ENCODE measurements around the gene SATB2. TPM values are rescaled to one million over a fixed set of nuclear protein-coding genes. Genes with fewer than 3 reads are reported as not detected.

The SATB2 gene
- total RNA-seq = 0.07 and 0.14 TPM in 2 replicates

GRCh38 chr2:199457147-199458008 is at the start of gene SATB2:
SATB2 (minus strand) TSS chr2:199457939; CDS start chr2:199456037, 1,902 bp downstream.
- intact Hi-C loops (cut with micrococcal nuclease) = loop anchor here (2.0 to 5.0 kb wide), 2 partner anchors 13 to 1145 kb away; no protein-coding TSS in a partner anchor

- intact Hi-C loops (cut with micrococcal nuclease) = no loop called here
Observed at GRCh38 chr2:199505755-199506403, 48.1 kb upstream of the SATB2 start.

- intact Hi-C loops (cut with micrococcal nuclease) = no loop called here
Observed at GRCh38 chr2:199503148-199503547, 45.4 kb upstream of the SATB2 start.

- intact Hi-C loops (cut with micrococcal nuclease) = no loop called here
Observed at GRCh38 chr2:199499005-199499404, 41.3 kb upstream of the SATB2 start.

- intact Hi-C loops (cut with micrococcal nuclease) = no loop called here
Observed at GRCh38 chr2:199495147-199495546, 37.4 kb upstream of the SATB2 start.

GRCh38 chr2:199490049-199490448 is 32.3 kb upstream of the SATB2 start:
- intact Hi-C loops (cut with micrococcal nuclease) = no loop called here

GRCh38 chr2:199488772-199489400 is 31.1 kb upstream of the SATB2 start:
- intact Hi-C loops (cut with micrococcal nuclease) = loop anchor here (1.0 kb wide), 1 partner anchor 1175 kb away; no protein-coding TSS in a partner anchor

- intact Hi-C loops (cut with micrococcal nuclease) = no loop called here
Observed at GRCh38 chr2:199485732-199486335, 28.1 kb upstream of the SATB2 start.

GRCh38 chr2:199484927-199485326 is 27.2 kb upstream of the SATB2 start:
- intact Hi-C loops (cut with micrococcal nuclease) = no loop called here

GRCh38 chr2:199480966-199481365 is 23.2 kb upstream of the SATB2 start:
- intact Hi-C loops (cut with micrococcal nuclease) = no loop called here

- intact Hi-C loops (cut with micrococcal nuclease) = no loop called here
Observed at GRCh38 chr2:199477277-199477834, 19.6 kb upstream of the SATB2 start.

- intact Hi-C loops (cut with micrococcal nuclease) = loop anchor here (2.0 kb wide), 1 partner anchor 15 kb away; the partner anchor contains the start of gene SATB2
Observed at GRCh38 chr2:199471443-199472057, 13.8 kb upstream of the SATB2 start.

GRCh38 chr2:199470672-199471442 is 13.1 kb upstream of the SATB2 start:
- intact Hi-C loops (cut with micrococcal nuclease) = loop anchor here (2.0 kb wide), 1 partner anchor 14 kb away; the partner anchor contains the start of gene SATB2

- intact Hi-C loops (cut with micrococcal nuclease) = loop anchor here (2.0 kb wide), 1 partner anchor 14 kb away; the partner anchor contains the start of gene SATB2
Observed at GRCh38 chr2:199470361-199470671, 12.6 kb upstream of the SATB2 start.

- intact Hi-C loops (cut with micrococcal nuclease) = loop anchor here (2.0 kb wide), 1 partner anchor 13 kb away; the partner anchor contains the start of gene SATB2
Observed at GRCh38 chr2:199469514-199470360, 12.0 kb upstream of the SATB2 start.

- intact Hi-C loops (cut with micrococcal nuclease) = no loop called here
Observed at GRCh38 chr2:199468561-199469513, 11.1 kb upstream of the SATB2 start.

- intact Hi-C loops (cut with micrococcal nuclease) = no loop called here
Observed at GRCh38 chr2:199467066-199467822, 9.5 kb upstream of the SATB2 start.

All from T-helper 2 cell treated with Interferon-gamma antibody and Interleukin-4, amounts not matched to agents 100 ng/mL and 5 ng/mL, for 36 hours (primary cell).